Measurements from ENCODE around the gene PLCB1.

DNA sequence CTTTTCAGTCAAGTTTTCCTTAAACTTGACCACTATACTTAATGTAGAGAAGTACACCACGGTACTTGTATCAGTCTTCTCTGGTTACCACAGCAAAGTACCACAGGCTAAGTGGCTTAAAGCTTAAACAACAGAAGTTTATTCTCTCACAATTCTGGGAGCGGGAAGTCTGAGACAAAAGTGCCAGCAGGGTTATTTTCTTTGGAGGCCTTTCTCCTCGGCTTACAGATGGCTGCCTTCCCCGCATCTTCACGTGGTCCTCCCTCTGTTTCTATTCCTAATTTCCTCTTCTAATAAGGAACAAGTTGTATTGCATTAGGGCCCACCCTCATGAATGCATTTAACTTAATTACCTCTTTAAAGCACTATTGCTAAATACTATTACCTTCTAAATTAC, 258.0 kb downstream of the PLCB1 start:
- TF ChIP-seq, protein P1, sequence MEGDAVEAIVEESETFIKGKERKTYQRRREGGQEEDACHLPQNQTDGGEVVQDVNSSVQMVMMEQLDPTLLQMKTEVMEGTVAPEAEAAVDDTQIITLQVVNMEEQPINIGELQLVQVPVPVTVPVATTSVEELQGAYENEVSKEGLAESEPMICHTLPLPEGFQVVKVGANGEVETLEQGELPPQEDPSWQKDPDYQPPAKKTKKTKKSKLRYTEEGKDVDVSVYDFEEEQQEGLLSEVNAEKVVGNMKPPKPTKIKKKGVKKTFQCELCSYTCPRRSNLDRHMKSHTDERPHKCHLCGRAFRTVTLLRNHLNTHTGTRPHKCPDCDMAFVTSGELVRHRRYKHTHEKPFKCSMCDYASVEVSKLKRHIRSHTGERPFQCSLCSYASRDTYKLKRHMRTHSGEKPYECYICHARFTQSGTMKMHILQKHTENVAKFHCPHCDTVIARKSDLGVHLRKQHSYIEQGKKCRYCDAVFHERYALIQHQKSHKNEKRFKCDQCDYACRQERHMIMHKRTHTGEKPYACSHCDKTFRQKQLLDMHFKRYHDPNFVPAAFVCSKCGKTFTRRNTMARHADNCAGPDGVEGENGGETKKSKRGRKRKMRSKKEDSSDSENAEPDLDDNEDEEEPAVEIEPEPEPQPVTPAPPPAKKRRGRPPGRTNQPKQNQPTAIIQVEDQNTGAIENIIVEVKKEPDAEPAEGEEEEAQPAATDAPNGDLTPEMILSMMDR (IDR thresholded peaks at IDR 0.05; ENCODE audit: borderline replicate concordance, extremely low read depth, low read length, poor library complexity, severe bottlenecking): no peak
- TF ChIP-seq EZH2 (IDR thresholded peaks at IDR 0.05; ENCODE audit: borderline replicate concordance, low read depth, low read length, severe bottlenecking): no peak
